GM03348 (cell line): ENCODE data around the gene SLC48A1.

ENCODE experiments used
- DNase-seq: peaks from one replicate; pipeline ENCODE4 v3.0.0; 2012; ENCODE audit warnings: low spot score

Gene SLC48A1

GRCh38 chr12:47824635-47825034 is 51.6 kb downstream of the SLC48A1 start:
- DNase-seq = no peak

- no peak for DNase-seq
Observed at GRCh38 chr12:47825173-47825639, 52.2 kb downstream of the SLC48A1 start.

- no peak for DNase-seq
Observed at GRCh38 chr12:47828008-47828975, 55.3 kb downstream of the SLC48A1 start.

- DNase-seq = peak; percentile 86
Observed at GRCh38 chr12:47828976-47829482, 56.0 kb downstream of the SLC48A1 start.

- no peak for DNase-seq
Observed at GRCh38 chr12:47829584-47829983, 56.5 kb downstream of the SLC48A1 start.
